ENCODE data around the gene SIM2.

DNA sequence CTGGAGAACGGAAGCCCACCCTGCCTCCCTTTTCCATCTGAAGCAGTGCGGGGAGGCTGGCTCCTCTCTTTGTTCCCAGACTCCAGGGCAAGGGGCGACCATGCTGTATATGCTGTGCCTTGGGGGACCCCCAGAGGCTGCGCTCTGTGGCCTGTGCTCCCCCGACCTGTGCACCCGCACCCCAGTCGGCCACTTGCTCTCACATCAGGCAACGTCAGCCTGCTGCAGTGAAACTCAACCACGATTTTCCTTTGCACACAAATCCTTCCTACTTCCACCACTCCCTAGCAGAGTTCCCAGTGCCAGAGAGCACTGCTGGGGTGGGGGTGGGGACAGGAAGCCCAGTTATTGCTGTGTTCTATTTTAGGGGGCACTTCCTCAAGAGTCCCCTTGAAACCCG, 52.5 kb downstream of the SIM2 start:
- TF ChIP-seq, protein P1, sequence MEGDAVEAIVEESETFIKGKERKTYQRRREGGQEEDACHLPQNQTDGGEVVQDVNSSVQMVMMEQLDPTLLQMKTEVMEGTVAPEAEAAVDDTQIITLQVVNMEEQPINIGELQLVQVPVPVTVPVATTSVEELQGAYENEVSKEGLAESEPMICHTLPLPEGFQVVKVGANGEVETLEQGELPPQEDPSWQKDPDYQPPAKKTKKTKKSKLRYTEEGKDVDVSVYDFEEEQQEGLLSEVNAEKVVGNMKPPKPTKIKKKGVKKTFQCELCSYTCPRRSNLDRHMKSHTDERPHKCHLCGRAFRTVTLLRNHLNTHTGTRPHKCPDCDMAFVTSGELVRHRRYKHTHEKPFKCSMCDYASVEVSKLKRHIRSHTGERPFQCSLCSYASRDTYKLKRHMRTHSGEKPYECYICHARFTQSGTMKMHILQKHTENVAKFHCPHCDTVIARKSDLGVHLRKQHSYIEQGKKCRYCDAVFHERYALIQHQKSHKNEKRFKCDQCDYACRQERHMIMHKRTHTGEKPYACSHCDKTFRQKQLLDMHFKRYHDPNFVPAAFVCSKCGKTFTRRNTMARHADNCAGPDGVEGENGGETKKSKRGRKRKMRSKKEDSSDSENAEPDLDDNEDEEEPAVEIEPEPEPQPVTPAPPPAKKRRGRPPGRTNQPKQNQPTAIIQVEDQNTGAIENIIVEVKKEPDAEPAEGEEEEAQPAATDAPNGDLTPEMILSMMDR (IDR thresholded peaks at IDR 0.05; ENCODE audit: insufficient read depth, low read depth, low read length) = no peak
- TF ChIP-seq EZH2 (IDR thresholded peaks at IDR 0.05; ENCODE audit: insufficient read depth, low read length) = no peak

Measured in astrocyte (in vitro differentiated cells and primary cell).